ENCODE measurements around the gene SLC35F1.

Gene SLC35F1

DNA sequence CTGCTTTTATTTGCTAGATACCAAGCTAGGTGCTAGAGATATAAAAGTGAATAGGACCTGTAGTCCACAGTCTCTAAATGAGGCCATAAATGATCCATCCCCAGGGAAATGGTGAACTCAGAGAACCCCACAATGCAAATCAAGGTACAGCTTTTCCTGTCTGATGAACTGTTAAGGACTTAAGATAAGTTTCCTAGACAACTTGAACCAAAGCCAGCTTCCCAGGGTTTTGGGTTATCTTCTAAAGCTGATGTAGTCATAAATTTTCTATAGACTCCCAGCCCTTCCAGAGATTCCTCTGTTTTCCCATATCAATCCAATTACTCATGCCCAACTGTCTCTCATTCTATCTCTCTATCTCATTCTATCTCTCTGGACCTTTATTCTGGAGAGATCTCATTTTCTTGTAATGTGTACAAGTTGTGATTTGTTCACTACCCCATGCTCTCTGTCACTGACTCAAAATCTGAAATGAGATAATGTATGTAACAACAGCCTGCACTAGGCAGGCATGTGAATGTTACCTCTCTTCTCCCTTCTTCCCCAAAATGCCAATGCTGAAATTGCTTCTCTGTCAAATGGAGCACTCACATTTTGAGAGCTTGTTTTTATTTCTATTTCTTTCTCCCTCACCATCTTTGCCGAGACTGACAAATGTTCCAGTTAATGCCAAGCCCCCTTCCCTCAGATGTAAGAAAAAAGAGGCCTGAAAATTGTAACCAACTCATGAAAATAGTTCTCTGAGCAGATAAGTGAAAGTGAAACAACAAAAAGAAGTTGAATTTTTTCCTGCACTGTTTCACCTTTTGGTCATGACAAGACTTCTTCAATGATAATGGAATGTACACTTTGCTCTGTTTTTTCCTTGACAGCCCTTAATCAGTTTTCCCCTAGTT lies 279.9 kb downstream of the SLC35F1 start:
- H3K4me3 ChIP-seq (ENCODE audit: low read depth, low read length), result no peak overlapping the region

DNA sequence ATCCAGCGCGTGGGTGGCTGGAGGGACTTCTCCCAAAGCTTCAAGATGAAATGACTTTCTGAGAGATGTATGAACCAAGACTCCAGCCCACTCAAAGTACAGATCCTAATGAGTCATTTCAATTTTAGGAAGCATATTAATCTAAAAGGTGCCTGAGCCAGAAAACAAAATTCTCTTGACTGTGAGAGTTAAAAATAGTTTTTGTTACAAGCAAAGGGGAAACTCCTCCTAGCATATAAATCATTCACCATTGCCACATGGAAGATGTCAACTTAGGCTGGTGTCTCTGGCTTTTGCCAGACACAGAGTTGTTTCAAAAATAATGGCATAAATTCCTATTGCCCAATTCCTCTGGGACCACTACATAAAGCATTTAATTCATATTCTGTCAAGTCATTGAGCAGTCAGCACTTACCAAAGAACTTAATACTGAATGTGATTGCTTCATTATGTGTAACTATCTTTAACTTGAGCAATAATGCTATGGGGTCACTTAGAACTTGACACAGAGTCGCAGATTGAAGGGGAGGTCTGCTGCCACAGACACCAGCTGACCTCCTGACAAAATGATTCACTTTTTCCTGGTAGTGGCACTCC lies 280.6 kb downstream of the SLC35F1 start:
- H3K4me3 ChIP-seq (ENCODE audit: low read depth, low read length), result no peak overlapping the region

- no peak overlapping the region for H3K4me3 ChIP-seq (ENCODE audit: low read depth, low read length)
These were observed 281.5 kb downstream of the SLC35F1 start for GRCh38 chr6:118188561-118188960.

DNA sequence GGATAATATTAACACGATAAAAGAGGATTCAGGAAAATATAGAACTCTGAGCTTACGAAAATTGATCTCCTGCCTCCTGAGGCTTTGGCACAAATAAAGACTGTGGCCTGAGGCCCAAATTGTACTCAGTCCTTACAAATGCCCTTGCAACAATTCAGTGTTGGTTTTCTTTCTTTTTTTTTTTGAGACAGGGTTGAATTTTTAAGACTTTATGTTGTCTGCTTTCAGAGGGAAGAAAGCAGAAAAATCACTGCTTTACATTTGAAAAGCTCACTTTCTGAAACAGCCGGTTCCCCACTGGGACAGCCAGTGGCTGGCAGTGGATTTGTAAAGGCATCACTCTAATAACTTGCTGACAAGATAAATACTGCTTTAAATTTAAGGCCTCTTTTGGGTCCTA lies 290.5 kb downstream of the SLC35F1 start:
- H3K4me3 ChIP-seq (ENCODE audit: low read depth, low read length), result no peak overlapping the region

GRCh38 chr6:118198746-118199145 lies 291.7 kb downstream of the SLC35F1 start:
- no peak overlapping the region for H3K4me3 ChIP-seq (ENCODE audit: low read depth, low read length)

GRCh38 chr6:118200160-118200559 lies 293.1 kb downstream of the SLC35F1 start:
- no peak overlapping the region for H3K4me3 ChIP-seq (ENCODE audit: low read depth, low read length)

GRCh38 chr6:118202517-118202916 lies 295.5 kb downstream of the SLC35F1 start:
- no peak overlapping the region for H3K4me3 ChIP-seq (ENCODE audit: low read depth, low read length)

DNA sequence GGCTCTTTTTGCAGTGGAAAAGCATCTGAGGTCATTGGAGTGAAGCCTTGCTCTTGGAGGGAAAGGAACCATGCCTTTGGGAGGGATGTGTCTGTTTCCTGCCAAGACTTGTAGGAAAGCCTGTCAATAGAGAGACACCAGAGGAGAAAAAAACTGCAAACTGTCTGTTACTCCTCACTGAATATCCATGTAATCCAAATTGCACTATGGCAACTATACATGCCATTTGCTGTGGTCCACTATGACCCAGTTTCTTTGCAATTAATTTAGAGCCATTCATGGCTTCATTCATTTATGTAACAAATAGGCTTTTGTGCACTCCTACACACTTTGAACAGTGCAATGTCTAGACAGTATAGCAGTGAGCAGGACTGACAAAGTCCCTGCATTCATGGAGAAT lies 296.5 kb downstream of the SLC35F1 start:
- H3K4me3 ChIP-seq (ENCODE audit: low read depth, low read length), result no peak overlapping the region

GRCh38 chr6:118206221-118206620 lies 299.2 kb downstream of the SLC35F1 start:
- no peak overlapping the region for H3K4me3 ChIP-seq (ENCODE audit: low read depth, low read length)

GRCh38 chr6:118207947-118208346 lies 300.9 kb downstream of the SLC35F1 start:
- H3K4me3 ChIP-seq (ENCODE audit: low read depth, low read length), result no peak overlapping the region

DNA sequence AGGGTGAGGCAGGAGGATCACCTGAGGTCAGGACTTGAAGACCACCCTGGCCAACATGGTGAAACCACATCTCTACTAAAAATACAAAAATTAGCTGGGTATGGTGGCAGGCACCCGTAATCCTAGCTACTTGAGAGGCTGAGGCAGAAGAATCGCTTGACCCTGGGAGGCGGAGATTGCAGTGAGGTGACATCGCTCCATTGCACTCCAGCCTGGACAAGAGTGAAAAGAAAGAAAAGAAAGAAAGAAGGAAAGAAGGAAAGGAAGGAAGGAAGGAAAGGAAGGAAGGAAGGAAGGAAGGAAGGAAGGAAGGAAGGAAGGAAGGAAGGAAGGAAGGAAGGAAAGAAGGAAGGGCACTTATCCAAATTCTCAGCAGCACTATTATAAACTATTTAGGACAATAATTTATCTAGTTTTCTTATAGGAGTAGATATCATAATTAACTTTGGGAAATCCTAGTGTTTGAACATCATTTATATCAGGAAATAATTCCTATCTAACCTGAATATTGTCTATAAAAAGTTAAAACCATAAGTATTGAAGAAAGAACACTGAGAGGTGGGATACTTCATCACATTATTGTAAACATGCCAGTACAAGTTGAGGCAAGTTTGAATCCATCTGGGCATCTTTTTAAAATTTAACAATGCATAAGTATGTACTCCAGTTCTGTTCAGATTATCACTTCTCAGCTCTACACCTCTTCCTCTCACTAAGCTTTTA lies 305.5 kb downstream of the SLC35F1 start:
- H3K4me3 ChIP-seq (ENCODE audit: low read depth, low read length), result no peak overlapping the region

GRCh38 chr6:118215269-118215668 lies 308.2 kb downstream of the SLC35F1 start:
- H3K4me3 ChIP-seq (ENCODE audit: low read depth, low read length), result no peak overlapping the region

- H3K4me3 ChIP-seq (ENCODE audit: low read depth, low read length), result no peak overlapping the region
These were observed 309.7 kb downstream of the SLC35F1 start for GRCh38 chr6:118216751-118217150.

DNA sequence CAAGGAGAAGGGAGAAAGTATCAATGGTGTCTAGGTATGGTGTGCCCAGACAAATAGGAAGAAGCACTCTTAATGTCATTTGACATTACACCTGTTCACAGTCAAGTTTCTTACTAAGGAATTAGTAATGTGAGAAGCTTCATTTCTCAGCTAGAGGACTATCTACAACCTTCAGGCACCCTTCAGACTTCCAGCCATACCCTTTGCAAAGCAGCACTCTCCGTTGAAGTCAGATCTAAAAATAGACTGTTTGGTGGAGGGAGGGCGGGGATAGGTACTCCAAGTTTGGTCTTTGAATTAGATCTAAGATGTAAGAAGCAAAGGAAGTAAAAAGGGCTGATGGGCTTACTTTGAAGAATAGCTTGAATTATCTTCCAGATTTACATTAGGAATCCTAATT lies 311.1 kb downstream of the SLC35F1 start:
- no peak overlapping the region for H3K4me3 ChIP-seq (ENCODE audit: low read depth, low read length)

- no peak overlapping the region for H3K4me3 ChIP-seq (ENCODE audit: low read depth, low read length)
These were observed 313.5 kb downstream of the SLC35F1 start for GRCh38 chr6:118220429-118221128.

DNA sequence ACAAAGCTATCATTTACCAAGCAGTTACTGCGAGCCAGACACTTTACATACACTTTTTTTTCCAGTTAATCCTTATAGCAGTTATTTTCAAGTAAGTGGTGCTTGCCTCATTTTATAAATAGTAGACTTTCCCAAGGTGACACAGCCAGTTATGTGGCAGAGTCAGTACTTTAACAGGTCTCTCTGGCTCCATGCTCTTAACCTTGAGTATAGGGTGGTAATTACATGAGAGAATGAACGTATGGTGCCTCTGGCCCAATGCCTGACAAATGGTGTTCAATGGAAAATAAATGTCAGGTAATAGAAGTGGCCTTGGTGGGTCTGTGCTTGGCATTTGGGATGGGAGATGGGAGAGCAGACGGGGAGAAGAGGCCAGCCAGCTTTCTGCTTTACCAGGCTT lies 316.3 kb downstream of the SLC35F1 start:
- H3K4me3 ChIP-seq (ENCODE audit: low read depth, low read length), result no peak overlapping the region

DNA sequence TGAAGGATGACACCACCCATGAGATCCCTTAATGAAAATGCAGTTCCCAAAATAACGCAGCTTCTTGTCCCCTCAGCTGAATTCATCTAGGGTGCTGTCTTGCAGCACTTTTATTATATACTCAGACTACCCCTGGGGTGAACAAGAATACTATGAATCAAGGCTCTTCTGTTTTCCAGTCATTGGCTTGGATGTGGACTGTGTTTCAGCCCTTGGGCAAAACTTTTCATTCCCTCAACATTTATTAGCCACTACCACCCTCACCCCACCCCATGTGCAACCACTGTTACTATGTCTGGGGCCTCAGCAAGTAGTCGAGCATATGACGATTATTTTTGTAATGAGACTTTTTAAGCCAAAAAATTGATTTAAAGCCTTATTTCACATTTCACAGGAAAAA lies 321.8 kb downstream of the SLC35F1 start:
- H3K4me3 ChIP-seq (ENCODE audit: low read depth, low read length), result no peak overlapping the region

GRCh38 chr6:118240878-118241528 lies 333.9 kb downstream of the SLC35F1 start:
- H3K4me3 ChIP-seq (ENCODE audit: low read depth, low read length), result no peak overlapping the region

- no peak overlapping the region for H3K4me3 ChIP-seq (ENCODE audit: low read depth, low read length)
These were observed 339.3 kb downstream of the SLC35F1 start for GRCh38 chr6:118246406-118246805.

DNA sequence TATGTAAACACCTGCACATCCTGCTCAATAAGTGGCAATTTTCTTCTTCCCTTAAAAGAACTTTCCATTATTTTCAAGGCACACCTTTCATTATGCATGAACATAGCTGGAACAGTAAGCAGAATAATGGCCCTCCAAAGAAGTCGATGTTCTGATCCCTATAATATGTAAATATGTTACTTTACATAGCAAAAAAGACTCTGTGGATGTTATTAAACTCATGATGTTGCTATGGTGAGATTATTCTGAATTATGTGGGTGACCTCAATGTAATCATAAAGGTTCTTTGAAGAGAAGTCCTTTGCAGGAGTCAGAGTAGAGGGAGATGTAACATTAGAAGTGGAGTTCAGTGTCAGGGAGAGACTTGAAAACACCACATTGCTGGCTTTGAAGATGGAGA lies 341.1 kb downstream of the SLC35F1 start:
- no peak overlapping the region for H3K4me3 ChIP-seq (ENCODE audit: low read depth, low read length)

DNA sequence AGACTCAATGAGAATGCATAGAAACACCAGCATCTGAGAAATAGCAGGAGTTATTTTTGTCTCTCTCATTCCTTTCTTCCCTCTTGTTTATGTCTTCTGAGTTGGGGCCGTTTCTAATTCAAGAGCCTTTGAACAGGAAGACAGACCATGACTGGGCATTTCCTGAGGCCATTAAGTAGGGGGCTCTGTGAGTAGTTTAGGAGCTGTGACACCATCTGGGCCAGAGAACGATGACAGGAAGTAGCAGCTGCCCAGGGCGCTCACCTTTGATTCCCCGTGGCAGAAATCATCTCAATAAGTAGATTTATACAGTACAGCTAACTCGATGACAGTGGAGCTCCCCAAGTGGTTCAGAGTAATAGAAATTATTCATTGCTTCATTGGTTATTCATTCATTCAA lies 342.6 kb downstream of the SLC35F1 start:
- no peak overlapping the region for H3K4me3 ChIP-seq (ENCODE audit: low read depth, low read length)
